ENCODE measurements around the gene PLA2G4E.

The PLA2G4E gene

DNA sequence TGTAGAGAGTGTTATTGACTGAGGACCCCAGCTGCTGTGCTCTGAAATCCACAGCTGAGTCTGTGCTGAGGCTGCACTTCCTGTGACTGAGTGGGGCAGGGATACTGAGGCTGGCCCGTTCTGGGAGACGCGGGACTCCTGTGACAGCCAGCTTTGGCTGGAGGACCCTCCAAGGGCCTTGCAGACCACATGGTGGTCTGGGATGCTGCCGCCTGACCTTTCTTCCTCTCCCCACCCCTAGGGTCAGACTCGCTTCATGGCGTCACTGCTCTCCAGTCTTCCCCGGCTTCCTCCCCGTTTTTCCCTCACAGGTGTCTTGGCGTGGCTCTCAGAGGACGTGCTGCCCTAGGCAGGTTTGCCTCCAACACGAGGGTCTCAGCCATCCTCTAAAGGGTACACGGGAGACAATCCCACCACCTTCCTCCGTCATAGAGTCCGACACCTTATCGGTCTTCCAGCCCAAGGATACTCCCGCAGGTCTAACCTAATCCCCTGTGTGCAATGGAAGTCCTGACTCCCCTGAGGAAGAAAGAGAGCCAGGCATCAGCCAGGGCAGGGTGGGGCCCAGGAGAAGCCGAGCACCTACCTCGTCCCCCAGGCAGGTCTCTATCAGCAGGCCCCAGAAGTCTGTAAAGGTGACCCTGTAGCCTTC lies 28.6 kb downstream of the PLA2G4E start:
- no peak for DNase-seq

- no peak for DNase-seq
These were observed 30.2 kb downstream of the PLA2G4E start for GRCh38 chr15:41990691-41991090.

DNA sequence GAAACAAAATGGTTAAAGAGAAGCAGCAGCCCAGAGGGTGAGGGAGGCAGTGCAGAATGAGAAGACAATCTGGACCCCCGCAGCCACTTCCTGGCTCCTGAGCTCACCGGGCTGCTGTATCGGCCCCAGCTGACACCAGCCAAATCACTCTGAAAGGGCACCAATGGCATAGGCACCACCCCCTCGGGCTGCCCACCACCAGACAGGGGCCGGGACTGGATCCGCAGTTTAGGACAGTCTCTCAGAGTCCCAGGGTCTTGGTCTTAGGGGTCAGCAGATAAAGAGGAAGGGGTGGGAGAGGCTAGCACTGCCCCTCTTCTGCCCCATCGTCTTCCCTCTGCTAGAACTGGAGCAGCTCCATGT lies 30.6 kb downstream of the PLA2G4E start:
- no peak for DNase-seq

DNA sequence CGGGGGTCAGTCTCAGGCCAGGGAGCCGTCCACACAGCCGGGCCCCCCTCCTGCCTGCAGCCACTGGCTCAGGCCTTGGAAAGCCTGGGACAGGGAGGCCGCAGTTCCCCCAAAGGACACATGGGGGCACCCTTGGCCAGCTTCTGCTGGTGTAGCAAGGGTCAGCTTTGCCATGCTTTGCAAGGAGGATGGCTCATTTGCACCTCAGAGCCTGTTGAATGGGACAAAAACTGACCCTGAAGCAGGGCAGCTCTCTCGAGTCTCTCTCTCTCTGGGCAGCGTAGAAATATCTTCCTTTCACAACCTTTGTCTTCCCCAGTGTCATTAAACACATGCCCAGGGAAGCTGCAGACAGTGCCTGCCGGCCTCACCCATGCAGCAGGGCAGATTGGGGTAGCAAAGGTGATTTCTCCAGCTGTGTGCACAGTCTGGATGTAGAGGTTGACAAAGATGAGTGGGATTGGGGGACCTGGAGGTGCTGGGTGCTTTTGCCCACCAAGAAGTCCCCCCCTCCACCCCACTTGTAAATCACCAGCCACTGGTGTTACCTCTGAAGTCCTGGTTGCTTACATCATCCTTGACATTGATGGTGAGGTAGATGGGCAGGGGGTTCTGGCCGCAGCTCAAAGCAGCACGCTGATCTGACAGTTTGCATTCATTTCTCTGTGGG lies 31.1 kb downstream of the PLA2G4E start:
- DNase-seq, result peak; percentile 34

DNA sequence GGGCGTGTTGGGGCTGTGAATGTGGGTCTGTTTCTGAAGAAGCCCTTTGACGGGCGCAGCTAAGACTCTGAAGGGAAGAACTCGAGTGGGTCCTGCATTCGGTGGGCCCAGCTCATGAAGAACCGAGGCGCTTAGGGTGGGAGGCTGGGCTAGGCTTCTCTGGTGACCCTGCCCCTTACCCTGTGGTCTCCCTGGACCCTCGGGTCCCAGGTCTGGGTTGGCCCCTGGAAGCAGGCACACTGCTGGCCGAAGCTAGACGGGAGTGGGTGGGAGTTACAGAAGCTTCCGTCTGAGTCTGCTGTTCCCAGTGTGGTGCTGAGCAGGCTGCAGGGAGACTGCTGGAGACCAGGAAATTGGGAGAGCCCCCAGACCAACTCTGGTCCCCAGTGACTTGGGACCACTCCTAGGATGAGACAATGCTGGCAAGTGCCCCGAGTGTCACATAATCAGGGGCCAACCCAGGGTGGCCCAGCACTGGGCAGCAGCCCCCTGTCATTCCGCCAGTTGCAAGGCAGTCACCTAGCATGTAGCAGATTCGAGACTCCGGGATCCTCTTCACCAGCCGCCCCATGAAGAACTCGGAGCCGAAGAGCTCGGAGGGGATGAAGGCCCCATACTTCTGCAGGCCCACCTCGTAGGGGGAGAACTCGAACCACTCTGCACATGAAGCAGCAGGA lies 31.8 kb downstream of the PLA2G4E start:
- no peak for DNase-seq

- DNase-seq, result no peak
These were observed 32.9 kb downstream of the PLA2G4E start for GRCh38 chr15:41987925-41988275.

DNA sequence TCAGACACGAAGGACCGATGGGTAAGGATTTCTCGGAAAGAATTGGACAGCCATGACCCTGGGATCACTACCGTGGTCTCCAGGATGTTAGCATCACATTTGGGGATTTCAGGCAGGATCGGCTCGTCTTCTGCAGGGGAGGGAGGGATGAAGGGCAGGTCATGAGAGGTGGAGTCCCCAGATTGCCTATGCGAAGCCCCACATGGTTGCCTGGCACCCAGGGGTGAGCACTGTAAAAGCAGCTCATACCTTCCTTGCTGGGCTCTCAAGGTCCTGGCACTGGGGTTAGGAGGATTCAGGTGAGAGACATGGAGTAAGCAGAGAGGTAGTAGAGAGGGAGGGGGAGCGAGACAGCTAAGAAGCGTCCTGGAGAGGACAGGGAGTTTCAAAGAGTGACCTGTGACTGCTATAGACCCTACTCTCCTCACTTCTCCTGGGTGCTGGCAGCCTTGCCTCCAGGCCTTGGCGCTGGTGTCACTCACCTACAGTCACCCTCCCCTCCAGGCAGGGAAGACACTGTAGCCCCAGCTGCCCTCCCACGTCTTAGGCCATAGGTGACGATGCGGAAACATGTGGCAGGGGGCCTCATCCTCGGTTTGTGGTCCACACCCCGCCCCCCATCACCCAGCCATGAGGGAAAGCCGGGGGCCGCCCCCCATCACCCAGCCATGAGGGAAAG lies 33.5 kb downstream of the PLA2G4E start:
- no peak for DNase-seq

DNA sequence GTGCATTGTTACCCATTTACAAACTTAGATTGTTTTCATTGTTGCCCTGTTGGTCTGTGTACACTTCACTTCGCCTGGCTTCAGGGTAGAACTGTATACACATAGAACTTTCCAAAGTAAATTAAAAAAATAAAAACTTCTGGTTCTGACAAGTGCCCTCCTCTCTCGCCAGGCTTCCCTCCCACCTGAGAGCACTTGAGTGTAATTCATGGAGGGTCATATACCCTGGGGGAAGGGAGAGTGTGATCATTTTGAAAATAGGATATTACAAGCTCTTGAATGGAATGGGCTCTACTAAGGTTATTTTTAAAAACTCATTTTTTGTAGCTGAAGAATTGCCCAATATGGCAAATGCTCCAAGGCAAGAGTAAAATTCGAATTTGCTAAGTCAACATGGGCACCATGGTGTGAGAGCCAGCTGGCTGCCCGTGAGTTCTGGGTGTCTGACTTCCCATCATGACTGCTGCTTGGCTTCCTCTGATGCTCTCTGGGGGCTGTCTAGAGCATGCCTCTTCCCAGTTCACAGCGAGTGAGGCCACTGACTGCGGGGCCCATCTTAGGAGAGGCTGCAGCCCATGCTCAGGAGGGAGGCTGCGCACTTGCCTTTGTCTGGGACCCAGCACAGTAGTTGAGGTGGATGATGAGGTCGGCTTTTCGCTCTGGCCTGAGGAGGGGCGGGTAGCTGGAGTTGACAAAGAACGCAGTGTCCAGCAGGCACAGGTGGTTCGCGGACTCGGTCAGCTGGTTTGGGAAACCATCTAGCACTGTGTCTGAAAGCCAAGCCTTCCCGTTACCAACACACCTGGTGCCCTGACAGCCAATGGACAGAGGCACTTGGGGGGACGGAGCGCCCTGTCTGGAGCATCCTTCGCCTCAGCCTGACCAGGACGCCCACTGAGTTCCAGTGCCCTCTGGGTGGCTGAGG lies 35.3 kb downstream of the PLA2G4E start:
- DNase-seq, result no peak

GRCh38 chr15:41984622-41985021 lies 36.2 kb downstream of the PLA2G4E start:
- DNase-seq, result no peak

GRCh38 chr15:41983621-41984571 lies 36.9 kb downstream of the PLA2G4E start:
- DNase-seq, result no peak

DNA sequence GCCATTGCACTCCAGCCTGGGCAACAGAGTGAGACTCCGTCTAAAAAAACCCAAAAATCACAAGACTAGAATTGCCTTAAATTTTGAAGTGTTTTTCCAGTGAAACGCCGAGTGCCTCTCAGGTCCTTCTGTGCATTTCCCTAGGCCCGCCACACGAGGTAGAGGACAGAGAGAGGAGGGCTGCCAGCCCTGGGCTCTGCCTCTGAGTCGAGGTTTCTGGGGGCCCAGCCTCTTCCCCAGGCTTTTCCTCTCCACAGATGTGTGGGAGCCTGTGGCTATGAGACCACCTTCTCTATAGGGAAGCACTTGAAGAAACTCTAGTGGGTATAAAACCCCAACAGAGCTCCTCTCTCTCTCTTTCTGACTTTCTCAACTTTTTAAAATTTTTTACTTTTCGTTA lies 37.6 kb downstream of the PLA2G4E start:
- no peak for DNase-seq

DNA sequence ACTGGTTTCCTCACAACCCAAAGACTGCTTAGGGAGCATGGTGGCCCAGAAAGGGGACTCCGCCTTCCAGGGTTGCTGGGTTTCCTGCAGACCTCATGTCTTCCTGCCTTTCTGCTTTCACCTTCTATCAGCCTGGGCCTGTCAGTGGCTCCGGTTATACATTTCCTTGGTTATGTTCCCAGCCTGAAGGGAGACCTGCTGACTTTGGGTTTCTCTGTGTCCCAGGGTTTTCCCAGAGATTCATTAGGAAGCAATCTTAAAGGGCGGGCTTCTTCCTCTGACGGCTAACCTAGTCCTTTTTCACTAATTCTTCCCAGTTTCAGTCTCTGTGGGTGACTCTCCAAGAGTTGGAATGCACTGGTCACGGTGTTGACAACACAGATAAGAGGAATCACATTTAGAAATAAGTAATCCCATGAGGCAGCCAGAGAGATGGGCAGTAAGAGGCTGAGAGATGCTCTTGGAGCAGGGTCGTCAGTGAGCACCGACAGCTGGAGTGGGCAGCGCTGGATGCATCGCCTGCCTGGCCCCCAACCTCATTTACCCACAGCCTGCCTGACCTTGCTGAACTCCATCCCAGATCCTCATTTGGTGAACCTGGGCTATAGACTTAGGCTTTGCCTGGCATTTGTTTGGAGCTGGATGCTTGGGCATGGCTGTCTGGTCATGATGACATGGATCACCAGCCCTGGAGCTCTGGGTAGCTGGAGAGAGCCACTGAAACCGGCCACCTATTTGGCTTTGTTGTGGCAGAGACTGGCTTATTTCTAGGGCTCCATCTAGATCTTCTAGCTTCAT lies 38.5 kb downstream of the PLA2G4E start:
- DNase-seq, result no peak

- DNase-seq, result no peak
These were observed 39.3 kb downstream of the PLA2G4E start for GRCh38 chr15:41981371-41982132.

DNA sequence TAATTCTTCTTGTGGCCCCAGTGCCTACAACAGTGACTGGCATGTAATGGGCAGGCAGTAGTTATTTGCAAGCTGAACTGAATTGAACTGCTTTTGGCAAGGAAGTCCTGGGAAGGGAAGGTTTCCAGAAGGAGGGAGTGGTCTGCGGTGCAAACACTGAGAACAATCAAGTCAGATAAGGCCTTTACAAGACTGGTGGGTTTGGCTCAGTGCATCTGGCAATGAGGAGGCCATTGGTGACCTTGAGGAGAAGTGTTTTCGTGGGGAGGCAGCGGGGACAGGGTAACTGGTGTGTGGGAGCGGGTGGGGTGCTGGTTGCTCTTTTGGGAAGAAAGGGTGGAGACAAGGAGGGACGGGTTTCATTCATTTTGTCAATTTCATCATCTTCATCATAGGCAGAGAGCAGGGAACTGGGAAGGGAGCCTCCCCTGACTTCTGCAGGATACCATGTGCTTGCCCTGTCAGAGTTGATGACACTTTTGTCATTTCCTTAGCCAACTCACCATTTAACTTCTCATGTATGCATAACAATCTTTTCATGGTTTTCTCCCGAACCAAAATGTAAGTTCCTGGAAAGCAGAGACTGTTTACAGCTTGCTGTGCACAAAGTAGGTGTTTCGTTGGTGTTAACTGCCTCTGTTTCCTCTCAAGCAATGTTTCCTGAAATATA lies 40.1 kb downstream of the PLA2G4E start:
- no peak for DNase-seq

DNA sequence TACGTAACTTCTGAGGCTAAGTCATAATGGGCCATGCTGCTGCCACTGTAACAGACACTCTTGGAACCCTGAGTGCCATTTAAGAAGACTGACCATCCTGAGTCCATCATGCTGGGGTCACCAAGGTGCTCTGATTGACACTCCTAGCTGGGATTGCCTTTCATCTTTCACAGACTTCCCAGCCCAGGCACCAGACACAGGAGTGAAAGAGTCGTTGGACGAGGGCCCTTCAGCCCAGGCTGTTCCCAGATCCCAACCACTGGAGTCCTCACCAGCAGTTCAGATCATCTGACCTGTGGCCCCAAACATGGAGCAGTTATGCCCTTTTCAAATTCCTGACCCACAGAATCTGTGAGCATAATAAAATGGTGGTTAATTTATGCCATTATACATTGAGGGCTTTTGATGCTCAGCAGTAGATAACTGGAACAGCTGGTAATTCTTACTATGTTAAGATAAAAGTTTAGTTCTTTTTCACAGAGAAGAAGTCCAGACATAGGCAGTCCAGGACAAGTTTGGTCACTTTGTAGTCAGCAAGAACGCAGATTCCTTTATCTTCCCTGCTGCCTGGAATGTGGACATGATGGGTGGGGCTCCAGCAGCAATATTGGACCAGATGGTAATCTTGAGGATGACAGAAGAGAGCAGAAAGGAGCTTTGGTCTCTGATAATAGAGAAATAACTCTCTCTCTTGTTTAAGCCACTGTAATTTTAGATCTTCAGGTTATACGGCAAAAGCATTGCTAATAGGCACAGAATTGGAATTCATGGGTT lies 41.2 kb downstream of the PLA2G4E start:
- DNase-seq, result no peak

- DNase-seq, result no peak
These were observed 42.3 kb downstream of the PLA2G4E start for GRCh38 chr15:41978534-41978933.

GRCh38 chr15:41977757-41978383 lies 43.0 kb downstream of the PLA2G4E start:
- DNase-seq, result no peak

DNA sequence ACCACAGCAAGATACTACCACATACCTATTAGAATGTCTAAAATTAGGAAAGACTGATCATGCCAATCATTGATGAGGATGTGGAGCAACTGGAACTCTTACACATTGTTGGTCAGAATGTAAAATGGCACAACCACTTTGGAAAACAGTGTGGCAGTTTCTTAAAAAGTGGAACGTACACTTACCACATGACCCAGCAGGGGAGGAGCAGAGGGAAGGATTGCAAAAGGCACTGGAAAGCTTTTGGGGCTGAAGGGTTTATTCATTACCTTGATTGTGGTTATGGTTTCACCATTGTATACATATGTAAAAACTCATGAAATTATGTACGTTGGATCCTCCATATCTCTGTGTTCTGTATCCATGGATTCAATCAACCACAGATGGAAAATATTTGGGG lies 45.2 kb downstream of the PLA2G4E start:
- no peak for DNase-seq
